ENCODE measurements around the gene DUSP15.

DUSP15 gene

GRCh38 chr20:31842471-31843157 is 27.7 kb downstream of the DUSP15 start:
- no peak overlapping the region for H3K18ac ChIP-seq (ENCODE audit: low read length)
- H3K4me3 ChIP-seq (ENCODE audit: low read depth, low read length): no peak overlapping the region
- no peak overlapping the region for H2AFZ ChIP-seq (ENCODE audit: insufficient read depth, low read length, poor library complexity)
- no peaks in the 10 kb centered on the region for H3K79me1 ChIP-seq (ENCODE audit: low read length)
- H3K23ac ChIP-seq (ENCODE audit: low read length): no peak overlapping the region
- H3K4ac ChIP-seq (ENCODE audit: low read depth, low read length): no peak overlapping the region
- H3K27me3 ChIP-seq (ENCODE audit: insufficient read depth, low read length): no peaks in the 10 kb centered on the region
- no peaks in the 10 kb centered on the region for H3K36me3 ChIP-seq (ENCODE audit: control insufficient read depth in 1 of 2, insufficient read depth in 2 of 2, low read length in 2 of 2)
- H4K8ac ChIP-seq (ENCODE audit: low read depth, low read length): no peak overlapping the region
- DNase-seq: no peak
- peak overlapping the region; percentile 17 for H4K91ac ChIP-seq (ENCODE audit: low read depth, low read length)
- H3K79me2 ChIP-seq (ENCODE audit: control insufficient read depth, insufficient read depth, low read length, poor library complexity): no peaks in the 10 kb centered on the region
- H2AK5ac ChIP-seq (ENCODE audit: low read length): no peak overlapping the region
- H3K4me1 ChIP-seq (ENCODE audit: control insufficient read depth in 1 of 2, insufficient read depth in 2 of 2, low read length in 2 of 2): peaks cover 14 to 29% of the 10 kb centered on the region in 2 experiments
- H2BK120ac ChIP-seq (ENCODE audit: insufficient read depth, low read length, poor library complexity): no peak overlapping the region
- H3K27ac ChIP-seq (ENCODE audit: low read depth, low read length): no peak overlapping the region
- no peaks in the 10 kb centered on the region for H3K9me3 ChIP-seq (ENCODE audit: insufficient read depth, low read depth, low read length)
- no peak overlapping the region for H3K9ac ChIP-seq (ENCODE audit: low read length)
- H2BK12ac ChIP-seq (ENCODE audit: low read length): no peak overlapping the region
- H3K14ac ChIP-seq (ENCODE audit: low read length): no peak overlapping the region
- H2BK5ac ChIP-seq (ENCODE audit: low read depth, low read length, poor library complexity): no peak overlapping the region
- no CpG with 5 or more reads among the region's 12 CpGs for WGBS (ENCODE audit: extremely low coverage, insufficient coverage, insufficient read length)
- peak overlapping the region; percentile 17 for H3K4me2 ChIP-seq (ENCODE audit: low read length)
- H4K12ac ChIP-seq (ENCODE audit: low read depth, low read length): no peak overlapping the region

DNA sequence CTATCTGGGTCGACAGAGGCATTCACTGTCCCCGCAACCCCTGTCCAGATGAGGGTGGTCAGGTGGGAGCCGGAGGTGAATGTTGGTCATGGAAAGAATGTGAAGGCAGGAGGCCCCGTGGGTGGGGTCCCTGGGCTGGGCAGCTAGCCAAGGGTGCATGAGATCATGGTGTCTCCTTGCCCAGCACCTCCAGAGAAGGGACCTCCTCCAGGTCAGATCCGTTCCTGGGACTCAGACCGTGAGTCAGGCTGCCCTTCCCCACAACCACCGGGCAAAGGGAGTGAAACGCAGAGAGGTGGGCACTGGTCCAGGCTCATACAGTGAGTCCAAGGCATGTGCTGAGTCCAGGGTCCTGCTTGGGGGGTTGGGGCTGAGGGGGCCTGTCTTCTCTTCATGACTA is 28.4 kb downstream of the DUSP15 start:
- no peak overlapping the region for H3K27ac ChIP-seq (ENCODE audit: low read depth, low read length)
- no peak overlapping the region for H2BK5ac ChIP-seq (ENCODE audit: low read depth, low read length, poor library complexity)
- peaks cover 20 to 35% of the 10 kb centered on the region in 2 experiments for H3K4me1 ChIP-seq (ENCODE audit: control insufficient read depth in 1 of 2, insufficient read depth in 2 of 2, low read length in 2 of 2)
- H4K12ac ChIP-seq (ENCODE audit: low read depth, low read length): no peak overlapping the region
- H3K36me3 ChIP-seq (ENCODE audit: control insufficient read depth in 1 of 2, insufficient read depth in 2 of 2, low read length in 2 of 2): no peaks in the 10 kb centered on the region
- peak overlapping the region; percentile 17 for H4K91ac ChIP-seq (ENCODE audit: low read depth, low read length)
- no peaks in the 10 kb centered on the region for H3K27me3 ChIP-seq (ENCODE audit: insufficient read depth, low read length)
- no peak overlapping the region for H3K4me2 ChIP-seq (ENCODE audit: low read length)
- no peak for DNase-seq
- no peak overlapping the region for H4K8ac ChIP-seq (ENCODE audit: low read depth, low read length)
- H2AFZ ChIP-seq (ENCODE audit: insufficient read depth, low read length, poor library complexity): no peak overlapping the region
- H3K18ac ChIP-seq (ENCODE audit: low read length): no peak overlapping the region
- H3K23ac ChIP-seq (ENCODE audit: low read length): no peak overlapping the region
- no peak overlapping the region for H3K9ac ChIP-seq (ENCODE audit: low read length)
- no CpG with 5 or more reads among the region's 8 CpGs for WGBS (ENCODE audit: extremely low coverage, insufficient coverage, insufficient read length)
- H3K4me3 ChIP-seq (ENCODE audit: low read depth, low read length): no peak overlapping the region
- no peak overlapping the region for H3K4ac ChIP-seq (ENCODE audit: low read depth, low read length)
- no peak overlapping the region for H3K14ac ChIP-seq (ENCODE audit: low read length)
- no peak overlapping the region for H2BK120ac ChIP-seq (ENCODE audit: insufficient read depth, low read length, poor library complexity)
- no peak overlapping the region for H2AK5ac ChIP-seq (ENCODE audit: low read length)
- H3K79me2 ChIP-seq (ENCODE audit: control insufficient read depth, insufficient read depth, low read length, poor library complexity): no peaks in the 10 kb centered on the region
- H3K79me1 ChIP-seq (ENCODE audit: low read length): no peaks in the 10 kb centered on the region
- no peak overlapping the region for H2BK12ac ChIP-seq (ENCODE audit: low read length)
- no peaks in the 10 kb centered on the region for H3K9me3 ChIP-seq (ENCODE audit: insufficient read depth, low read depth, low read length)

DNA sequence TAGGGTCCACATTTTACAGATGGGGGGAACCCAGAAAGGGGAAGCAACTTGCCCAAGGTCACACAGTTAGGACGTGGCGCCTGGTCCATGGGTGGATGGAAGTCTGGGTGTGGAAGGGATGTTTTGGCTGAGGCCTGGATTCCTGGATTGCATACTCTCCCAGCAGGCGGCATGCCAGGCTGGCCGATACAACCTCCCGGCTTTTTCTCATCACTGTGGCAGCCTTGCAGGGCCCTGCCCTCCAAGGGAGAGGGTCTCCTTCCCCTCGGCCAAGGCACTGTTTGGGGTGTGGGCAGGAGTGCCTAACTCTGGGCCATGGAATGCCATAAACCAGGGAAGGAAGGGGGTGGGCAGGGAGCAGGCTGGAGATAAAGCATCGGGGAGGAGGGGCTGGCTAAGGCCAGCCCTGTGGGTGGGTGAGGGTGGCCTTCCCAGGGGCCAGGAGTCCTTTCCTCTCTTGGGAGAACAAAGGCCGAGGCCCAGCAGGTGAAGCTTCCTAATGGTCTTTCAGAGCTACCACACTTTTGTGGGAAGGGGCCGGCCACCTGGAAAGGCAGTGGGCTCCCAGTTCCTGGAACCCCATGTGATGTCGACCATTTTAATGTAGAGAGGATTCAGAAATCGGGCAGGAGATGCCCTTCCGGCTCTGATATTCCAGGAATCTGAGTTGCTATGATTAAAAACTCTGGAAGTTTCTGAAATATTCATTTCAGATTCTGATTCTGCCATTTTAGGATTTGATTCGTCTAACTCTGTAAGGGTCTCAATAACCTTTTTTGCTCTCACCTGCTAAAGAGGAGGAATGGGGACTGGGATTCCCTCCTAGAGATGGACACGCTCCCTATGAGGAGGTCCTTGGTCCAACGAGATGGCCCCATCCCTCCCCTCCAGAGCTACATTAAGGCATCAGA is 29.2 kb downstream of the DUSP15 start:
- Histone ChIP-seq H3K9me3 (ENCODE audit: insufficient read depth, low read depth, low read length) (no peaks in the 10 kb centered on the region), H3K4me1 (ENCODE audit: control insufficient read depth in 1 of 2, insufficient read depth in 2 of 2, low read length in 2 of 2) (peaks cover 26 to 43% of the 10 kb centered on the region in 2 experiments), H4K12ac (ENCODE audit: low read depth, low read length) (no peak overlapping the region), H2AFZ (ENCODE audit: insufficient read depth, low read length, poor library complexity) (no peak overlapping the region), H3K36me3 (ENCODE audit: control insufficient read depth in 1 of 2, insufficient read depth in 2 of 2, low read length in 2 of 2) (no peaks in the 10 kb centered on the region), H4K91ac (ENCODE audit: low read depth, low read length) (peak overlapping the region; percentile 17), H4K8ac (ENCODE audit: low read depth, low read length) (no peak overlapping the region), H3K79me2 (ENCODE audit: control insufficient read depth, insufficient read depth, low read length, poor library complexity) (no peaks in the 10 kb centered on the region), H3K79me1 (ENCODE audit: low read length) (no peaks in the 10 kb centered on the region), H3K4me3 (ENCODE audit: low read depth, low read length) (no peak overlapping the region), H3K23ac (ENCODE audit: low read length) (no peak overlapping the region), H2AK5ac (ENCODE audit: low read length) (no peak overlapping the region), H3K27me3 (ENCODE audit: insufficient read depth, low read length) (no peaks in the 10 kb centered on the region), H2BK5ac (ENCODE audit: low read depth, low read length, poor library complexity) (no peak overlapping the region), H3K27ac (ENCODE audit: low read depth, low read length) (no peak overlapping the region), H3K4me2 (ENCODE audit: low read length) (no peak overlapping the region), H2BK12ac (ENCODE audit: low read length) (no peak overlapping the region), H2BK120ac (ENCODE audit: insufficient read depth, low read length, poor library complexity) (no peak overlapping the region), H3K9ac (ENCODE audit: low read length) (no peak overlapping the region), H3K14ac (ENCODE audit: low read length) (no peak overlapping the region), H3K4ac (ENCODE audit: low read depth, low read length) (no peak overlapping the region), H3K18ac (ENCODE audit: low read length) (no peak overlapping the region)
- no CpG with 5 or more reads among the region's 15 CpGs for WGBS (ENCODE audit: extremely low coverage, insufficient coverage, insufficient read length)
- no peak for DNase-seq

DNA sequence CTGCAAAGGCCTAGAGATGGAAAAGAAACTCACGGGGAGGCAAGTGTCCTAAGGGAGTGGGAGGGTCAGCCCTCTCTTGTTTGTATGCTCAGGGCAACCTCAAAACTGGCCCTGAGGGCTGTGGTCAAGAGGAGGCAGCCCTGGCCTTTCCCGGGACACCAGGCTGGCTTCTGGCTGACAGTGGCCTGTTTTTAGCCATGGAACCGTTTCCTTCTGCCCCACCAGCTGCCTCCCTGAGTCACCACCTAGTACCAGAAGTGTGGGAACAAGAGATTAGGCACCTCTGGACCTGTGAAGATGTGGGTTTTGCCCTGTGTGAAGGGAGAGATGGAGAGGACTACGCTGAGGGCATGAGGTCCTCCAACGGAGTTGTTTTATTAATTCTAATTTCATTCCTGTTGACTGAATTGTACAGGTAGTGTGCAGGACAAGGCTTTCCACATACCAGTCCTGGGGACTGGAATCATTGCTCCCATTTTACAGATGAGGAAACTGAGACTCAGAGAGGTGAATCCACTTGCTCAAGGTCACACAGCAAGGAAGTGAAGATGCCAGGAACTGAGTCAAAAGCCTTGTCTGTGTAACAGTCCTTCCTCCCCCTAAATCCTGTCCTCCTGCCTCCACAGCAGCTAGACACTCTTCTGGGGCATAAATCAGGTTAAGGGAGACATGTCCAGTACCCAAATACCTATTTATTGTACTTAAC is 30.4 kb downstream of the DUSP15 start:
- DNase-seq: no peak
- H3K27ac ChIP-seq (ENCODE audit: low read depth, low read length): no peak overlapping the region
- H3K36me3 ChIP-seq (ENCODE audit: control insufficient read depth in 1 of 2, insufficient read depth in 2 of 2, low read length in 2 of 2): no peaks in the 10 kb centered on the region
- no peak overlapping the region for H4K8ac ChIP-seq (ENCODE audit: low read depth, low read length)
- H2AK5ac ChIP-seq (ENCODE audit: low read length): no peak overlapping the region
- no peak overlapping the region for H2BK120ac ChIP-seq (ENCODE audit: insufficient read depth, low read length, poor library complexity)
- H3K79me1 ChIP-seq (ENCODE audit: low read length): no peaks in the 10 kb centered on the region
- H3K4me2 ChIP-seq (ENCODE audit: low read length): no peak overlapping the region
- H3K9me3 ChIP-seq (ENCODE audit: insufficient read depth, low read depth, low read length): no peaks in the 10 kb centered on the region
- no peak overlapping the region for H4K91ac ChIP-seq (ENCODE audit: low read depth, low read length)
- H3K4me1 ChIP-seq (ENCODE audit: control insufficient read depth in 1 of 2, insufficient read depth in 2 of 2, low read length in 2 of 2): peaks cover 32 to 46% of the 10 kb centered on the region in 2 experiments
- H2AFZ ChIP-seq (ENCODE audit: insufficient read depth, low read length, poor library complexity): no peak overlapping the region
- H2BK5ac ChIP-seq (ENCODE audit: low read depth, low read length, poor library complexity): no peak overlapping the region
- H3K4me3 ChIP-seq (ENCODE audit: low read depth, low read length): no peak overlapping the region
- no peak overlapping the region for H3K23ac ChIP-seq (ENCODE audit: low read length)
- no peaks in the 10 kb centered on the region for H3K79me2 ChIP-seq (ENCODE audit: control insufficient read depth, insufficient read depth, low read length, poor library complexity)
- H3K14ac ChIP-seq (ENCODE audit: low read length): no peak overlapping the region
- no CpG with 5 or more reads among the region's 5 CpGs for WGBS (ENCODE audit: extremely low coverage, insufficient coverage, insufficient read length)
- H3K27me3 ChIP-seq (ENCODE audit: insufficient read depth, low read length): no peaks in the 10 kb centered on the region
- H3K18ac ChIP-seq (ENCODE audit: low read length): no peak overlapping the region
- no peak overlapping the region for H3K4ac ChIP-seq (ENCODE audit: low read depth, low read length)
- H4K12ac ChIP-seq (ENCODE audit: low read depth, low read length): no peak overlapping the region
- no peak overlapping the region for H2BK12ac ChIP-seq (ENCODE audit: low read length)
- H3K9ac ChIP-seq (ENCODE audit: low read length): no peak overlapping the region

All from trophoblast cell (in vitro differentiated cells and primary cell).